HG03432 (cell line): ENCODE data around the gene C2orf78.
"Not testable (repeated sequence)": the region's sequence is repeated elsewhere in the genome, so short reads cannot be mapped to it uniquely, and the experiment has no call there.

Experiments
- ATAC-seq: cut with Tn5 transposase; IDR thresholded peaks from one replicate; pipeline ENCODE4 v1.9.1; 2021; ENCODE audit warnings: mild to moderate bottlenecking, moderate library complexity; ENCODE audit not compliant: unreplicated experiment

Gene C2orf78

GRCh38 chr2:73783883-73784282, at the start of gene C2orf78:
Gene C2orf78 (plus strand): TSS chr2:73784183. CDS start chr2:73784310, 127 bp downstream.
- not testable (repeated sequence) for ATAC-seq

GRCh38 chr2:73736378-73736777, 47.6 kb upstream of the C2orf78 start:
- no peak for ATAC-seq

GRCh38 chr2:73736855-73737779, 46.9 kb upstream of the C2orf78 start, which contains the start of gene TPRKB:
Gene TPRKB (minus strand): TSS chr2:73737345. CDS start chr2:73734569, 2,776 bp downstream.
- ATAC-seq = peak; percentile 96

GRCh38 chr2:73739101-73739500, 44.9 kb upstream of the C2orf78 start:
- no peak for ATAC-seq

GRCh38 chr2:73740767-73741166, 43.2 kb upstream of the C2orf78 start:
- no peak for ATAC-seq

- ATAC-seq = no peak
Observed at GRCh38 chr2:73746015-73746876, 37.7 kb upstream of the C2orf78 start.

- no peak for ATAC-seq
Observed at GRCh38 chr2:73746877-73747208, 37.1 kb upstream of the C2orf78 start.

- no peak for ATAC-seq
Observed at GRCh38 chr2:73749314-73749713, 34.7 kb upstream of the C2orf78 start.

- not testable (repeated sequence) for ATAC-seq
Observed at GRCh38 chr2:73754332-73754731, 29.7 kb upstream of the C2orf78 start.

GRCh38 chr2:73759285-73759764, 24.7 kb upstream of the C2orf78 start:
- ATAC-seq = no peak

GRCh38 chr2:73759904-73760303, 24.1 kb upstream of the C2orf78 start:
- ATAC-seq = no peak

GRCh38 chr2:73762571-73762970, 21.4 kb upstream of the C2orf78 start:
- no peak for ATAC-seq

- ATAC-seq = no peak
Observed at GRCh38 chr2:73764945-73765344, 19.0 kb upstream of the C2orf78 start.

- no peak for ATAC-seq
Observed at GRCh38 chr2:73766349-73766748, 17.6 kb upstream of the C2orf78 start.

GRCh38 chr2:73766994-73767393, 17.0 kb upstream of the C2orf78 start:
- no peak for ATAC-seq

- ATAC-seq = no peak
Observed at GRCh38 chr2:73770725-73771124, 13.3 kb upstream of the C2orf78 start.

- ATAC-seq = no peak
Observed at GRCh38 chr2:73772819-73773218, 11.2 kb upstream of the C2orf78 start.

- no peak for ATAC-seq
Observed at GRCh38 chr2:73776381-73776780, 7.6 kb upstream of the C2orf78 start.

- no peak for ATAC-seq
Observed at GRCh38 chr2:73776869-73777519, 7.0 kb upstream of the C2orf78 start.

- ATAC-seq = not testable (repeated sequence)
Observed at GRCh38 chr2:73778867-73779466, 5.0 kb upstream of the C2orf78 start.
